A549 (cell line): ENCODE measurements around the gene CANT1. TPM values are rescaled to one million over a fixed set of nuclear protein-coding genes. Genes with fewer than 3 reads are reported as not detected.
A peak's percentile ranks its signal among the peaks of the same experiment; 100 is the strongest.

Source experiments
- ATAC-seq, 2 experiments: fragments of 200-7000 bp in 1 of 2; fragments of >200 bp in 1 of 2; cut with Nextera tagmentation in 1 of 2; cut with Tn5 transposase in 1 of 2; 3 replicates each; pipeline versions ENCODE4 v1.8.0 to v1.9.1; 2018 to 2020; ENCODE audit warnings: mild to moderate bottlenecking in 1 of 2, moderate library complexity in 1 of 2
- CTCF ChIA-PET: fragments of 300-600 bp; sonication (Branson Sonifier 250); formaldehyde crosslinking; extraction: SDS; loops from one replicate; lab custom pipeline; 2021; ENCODE audit warnings: antibody characterized with exemption, inconsistent platforms; lab: Yijun Ruan, JAX
- POLR2A ChIA-PET: fragments of 350-600 bp; formaldehyde crosslinking; extraction: SDS; loops from one replicate; lab custom pipeline; 2021; ENCODE audit warnings: antibody characterized with exemption, inconsistent platforms; lab: Yijun Ruan, JAX
- DNase-seq, 2 experiments: peaks; one replicate each; pipeline versions ENCODE4 v3.0.0 to v3.0.0-alpha.2; 2011 to 2016; ENCODE audit warnings: low read depth in 1 of 2, low spot score in 1 of 2
- FAIRE-seq: peaks from 2 replicates; lab custom pipeline; 2011; peaks lifted over from hg19 to GRCh38; lab: Jason Lieb, UNC
- H3K27ac ChIP-seq, 2 experiments: fragments of >200 bp; sonication (Bioruptor Twin); formaldehyde crosslinking; 3 replicates each; pipeline ENCODE4 v1.5.1; 2016 to 2017
- H3K4me1 ChIP-seq: fragments of >200 bp; sonication (Bioruptor Twin); formaldehyde crosslinking; 3 replicates; pipeline ENCODE4 v1.6.1; 2016
- H3K4me2 ChIP-seq: fragments of >200 bp; sonication (Bioruptor Twin); formaldehyde crosslinking; 3 replicates; pipeline ENCODE4 v1.6.1; 2016
- H3K4me3 ChIP-seq: fragments of >200 bp; sonication (Bioruptor Twin); formaldehyde crosslinking; 3 replicates; pipeline ENCODE4 v1.5.1; 2016
- H3K9me3 ChIP-seq: fragments of >200 bp; sonication (Bioruptor Twin); formaldehyde crosslinking; 3 replicates; pipeline ENCODE4 v1.6.1; 2016
- CBX8 ChIP-seq: fragments of 200-600 bp; sonication (generic); IDR thresholded peaks from 2 replicates; pipeline ENCODE4 v1.6.1; 2016
- EHF ChIP-seq: fragments of 250-450 bp; sonication (Bioruptor Pico); IDR thresholded peaks from 2 replicates; pipeline ENCODE4 v1.5.0; 2020; ENCODE audit warnings: mild to moderate bottlenecking
- ELK1 ChIP-seq: fragments of 150-350 bp; IDR thresholded peaks from 2 replicates; pipeline ENCODE4 v1.6.1; 2014; ENCODE audit warnings: low read depth, mild to moderate bottlenecking, low read length
- FOSL2 ChIP-seq, 2 experiments: fragments of 450-650 bp in 1 of 2; fragments of >200 bp in 1 of 2; sonication (Bioruptor Twin) in 1 of 2; formaldehyde crosslinking; IDR thresholded peaks; 2 replicates each; pipeline versions ENCODE4 v1.5.0 to v1.6.1; 2016 to 2020; ENCODE audit warnings: mild to moderate bottlenecking in 1 of 2, moderate library complexity in 1 of 2
- GATA3 ChIP-seq: IDR thresholded peaks from 2 replicates; pipeline ENCODE4 v1.6.1; 2012; ENCODE audit warnings: borderline replicate concordance
- HEYL ChIP-seq: fragments of 250-450 bp; sonication (Bioruptor Pico); IDR thresholded peaks from 2 replicates; pipeline ENCODE4 v1.8.0; 2021; ENCODE audit warnings: mild to moderate bottlenecking, moderate library complexity
- MAX ChIP-seq: IDR thresholded peaks from 2 replicates; pipeline ENCODE4 v1.6.1; 2012
- MYC ChIP-seq: IDR thresholded peaks from 2 replicates; pipeline ENCODE4 v1.6.1; 2012; ENCODE audit warnings: mild to moderate bottlenecking, inconsistent platforms, low read length, improper control_type of control experiment, borderline replicate concordance
- NFE2L2 ChIP-seq: fragments of 150-350 bp; conservative IDR thresholded peaks from 2 replicates; pipeline ENCODE4 v1.6.1; 2014; ENCODE audit warnings: low read length
- PHF8 ChIP-seq: fragments of 200-600 bp; sonication (generic); IDR thresholded peaks from 2 replicates; pipeline ENCODE4 v1.6.1; 2016; ENCODE audit warnings: low read depth, mild to moderate bottlenecking, antibody characterized with exemption, moderate library complexity, borderline replicate concordance
- POLR2AphosphoS2 ChIP-seq: conservative IDR thresholded peaks from 2 replicates; pipeline ENCODE4 v1.6.1; 2012; ENCODE audit warnings: low read length, improper control_type of control experiment, inconsistent platforms
- RAD21 ChIP-seq, 2 experiments: fragments of >200 bp in 1 of 2; sonication (Bioruptor Twin) in 1 of 2; formaldehyde crosslinking in 1 of 2; IDR thresholded peaks in 1 of 2; conservative IDR thresholded peaks in 1 of 2; 2 replicates in 1 of 2; 3 replicates in 1 of 2; pipeline ENCODE4 v1.6.1; 2012 to 2018; ENCODE audit warnings: inconsistent platforms in 1 of 2
- REST ChIP-seq: fragments of 200-600 bp; sonication (generic); IDR thresholded peaks from 2 replicates; pipeline ENCODE4 v1.6.1; 2016; ENCODE audit warnings: antibody characterized with exemption, mild to moderate bottlenecking, moderate library complexity
- ZFP36 ChIP-seq: fragments of 450-650 bp; IDR thresholded peaks from 2 replicates; pipeline ENCODE4 v1.6.1; 2014; ENCODE audit warnings: borderline replicate concordance; ENCODE audit not compliant: partially characterized antibody
- ZNF302 ChIP-seq: fragments of 250-450 bp; sonication (Bioruptor Pico); IDR thresholded peaks from 2 replicates; pipeline ENCODE4 v1.9.0; 2021; ENCODE audit warnings: inconsistent platforms, mild to moderate bottlenecking, moderate library complexity
- WGBS: methylation state at CpG from one replicate; pipeline ENCODE4 v1.1.6; 2017; ENCODE audit errors: missing lambda C conversion rate; 5-methylcytosine and 5-hydroxymethylcytosine counted together
- polyA plus RNA-seq, 4 experiments: library from polyadenylated mRNA; depleted of rRNA in 3 of 4; stranded (reverse); fragments of >200 nt; fragmentation: RNase III in 1 of 4; extraction: RNeasy Plus Mini Kit Qiagen cat#74134 plus additional on column Dnase treatment in 1 of 4; gene quantifications; 2 replicates in 3 of 4; 3 replicates in 1 of 4; pipeline ENCODE4 v1.2.3, GENCODE V29; 2011 to 2017
- TF ChIP-seq, protein P1 (sequence below): IDR thresholded peaks from 2 replicates; pipeline ENCODE4 v1.6.1; 2012
- TF ChIP-seq, protein P2 (sequence below): fragments of >200 bp; sonication (Bioruptor Twin); formaldehyde crosslinking; IDR thresholded peaks from 2 replicates; pipeline ENCODE4 v1.6.1; 2016

Gene CANT1
- polyA plus RNA-seq, 2 of the 4 experiments (the other 2 are of a cell fraction), result 65.5 to 67.6 TPM

- Histone ChIP-seq H3K4me1 (peaks cover 9% of the 10 kb centered on the region), H3K4me3 (no peak overlapping the region), H3K27ac (no peak overlapping the region), H3K4me2 (no peak overlapping the region), H3K9me3 (peaks cover 30% of the 10 kb centered on the region)
- ATAC-seq (no peak), DNase-seq (no peak), FAIRE-seq (no peak)
- POLR2A ChIA-PET, result no interaction called here
- TF ChIP-seq HEYL (CRISPR knock-in tag), result no peak
- TF ChIP-seq POLR2AphosphoS2, result no peak
- no peak for TF ChIP-seq CBX8
- no peak for TF ChIP-seq RAD21 (conservative IDR thresholded peaks at IDR 0.05 in 1 of 2, IDR thresholded peaks at IDR 0.05 in 1 of 2)
- no peak for TF ChIP-seq MYC
- TF ChIP-seq REST, result no peak
- TF ChIP-seq NFE2L2, result no peak
- TF ChIP-seq ELK1, result no peak
- TF ChIP-seq FOSL2 (IDR thresholded peaks at IDR 0.05), result no peak
- TF ChIP-seq FOSL2 (CRISPR knock-in tag; IDR thresholded peaks at IDR 0.05), result no peak
- TF ChIP-seq EHF (CRISPR knock-in tag), result no peak
- TF ChIP-seq, protein P1, sequence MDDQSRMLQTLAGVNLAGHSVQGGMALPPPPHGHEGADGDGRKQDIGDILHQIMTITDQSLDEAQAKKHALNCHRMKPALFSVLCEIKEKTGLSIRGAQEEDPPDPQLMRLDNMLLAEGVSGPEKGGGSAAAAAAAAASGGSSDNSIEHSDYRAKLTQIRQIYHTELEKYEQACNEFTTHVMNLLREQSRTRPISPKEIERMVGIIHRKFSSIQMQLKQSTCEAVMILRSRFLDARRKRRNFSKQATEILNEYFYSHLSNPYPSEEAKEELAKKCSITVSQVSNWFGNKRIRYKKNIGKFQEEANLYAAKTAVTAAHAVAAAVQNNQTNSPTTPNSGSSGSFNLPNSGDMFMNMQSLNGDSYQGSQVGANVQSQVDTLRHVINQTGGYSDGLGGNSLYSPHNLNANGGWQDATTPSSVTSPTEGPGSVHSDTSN, result no peak
- no peak for TF ChIP-seq GATA3
- no peak for TF ChIP-seq ZFP36
- no peak for TF ChIP-seq ZNF302 (CRISPR knock-in tag)
- TF ChIP-seq PHF8, result no peak
- CTCF ChIA-PET, result interaction anchor here (0.9 to 5.7 kb wide), 11 partner anchors 8 to 86 kb away, joined by 3 to 62 read pairs (median 4); no protein-coding TSS in a partner anchor
- WGBS, result 72% methylated on average over 12 of the region's 12 CpGs
Observed at GRCh38 chr17:78951967-78952551, 57.5 kb downstream of the CANT1 start.

DNA sequence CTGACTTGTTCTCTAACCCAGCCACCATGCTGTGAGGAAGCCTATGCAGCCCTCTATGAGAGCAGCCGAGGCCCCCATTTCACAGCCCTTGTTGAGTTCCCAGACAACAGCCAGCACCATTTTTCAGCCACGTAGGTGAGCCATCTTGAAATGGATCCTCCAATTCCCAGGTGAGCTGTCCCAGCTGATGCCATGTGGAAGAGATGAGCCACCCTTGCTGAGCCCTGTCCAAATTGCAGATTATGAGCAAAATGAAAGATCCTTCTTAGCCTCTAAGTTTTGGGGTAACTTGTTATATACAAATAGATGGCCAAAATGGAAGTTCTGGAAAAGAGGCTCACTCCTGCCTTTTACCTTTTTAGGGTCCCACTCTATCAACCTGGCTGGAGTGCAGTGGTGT is 58.7 kb downstream of the CANT1 start:
- peaks cover 30% of the 10 kb centered on the region for H3K9me3 ChIP-seq
- POLR2A ChIA-PET, result no interaction called here
- TF ChIP-seq ELK1, result no peak
- TF ChIP-seq, protein P2, sequence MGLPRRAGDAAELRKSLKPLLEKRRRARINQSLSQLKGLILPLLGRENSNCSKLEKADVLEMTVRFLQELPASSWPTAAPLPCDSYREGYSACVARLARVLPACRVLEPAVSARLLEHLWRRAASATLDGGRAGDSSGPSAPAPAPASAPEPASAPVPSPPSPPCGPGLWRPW, result no peak
- TF ChIP-seq MAX, result peak; percentile 43; the same call in 1 of the 2 replicates
- WGBS, result 57% methylated on average over 2 of the region's 2 CpGs
- H3K4me1 ChIP-seq, result no peaks in the 10 kb centered on the region; the same call in 2 of the 3 replicates
- no peak for DNase-seq
- no peak overlapping the region for H3K4me3 ChIP-seq
- ATAC-seq, result no peak
- CTCF ChIA-PET, result interaction anchor here (0.9 to 5.7 kb wide), 5 partner anchors 10 to 85 kb away, joined by 3 to 62 read pairs (median 4); no protein-coding TSS in a partner anchor
- no peak overlapping the region for H3K27ac ChIP-seq
- no peak for FAIRE-seq
- no peak overlapping the region for H3K4me2 ChIP-seq
